Measurements from ENCODE around the gene VPS54. TPM values are rescaled to one million over a fixed set of nuclear protein-coding genes. Genes with fewer than 3 reads are reported as not detected.

The VPS54 gene
- polyA plus RNA-seq, 1 donor (not counting 4 experiments of a cell fraction or from before 2014, with no cell fraction given): 18.2 TPM

DNA sequence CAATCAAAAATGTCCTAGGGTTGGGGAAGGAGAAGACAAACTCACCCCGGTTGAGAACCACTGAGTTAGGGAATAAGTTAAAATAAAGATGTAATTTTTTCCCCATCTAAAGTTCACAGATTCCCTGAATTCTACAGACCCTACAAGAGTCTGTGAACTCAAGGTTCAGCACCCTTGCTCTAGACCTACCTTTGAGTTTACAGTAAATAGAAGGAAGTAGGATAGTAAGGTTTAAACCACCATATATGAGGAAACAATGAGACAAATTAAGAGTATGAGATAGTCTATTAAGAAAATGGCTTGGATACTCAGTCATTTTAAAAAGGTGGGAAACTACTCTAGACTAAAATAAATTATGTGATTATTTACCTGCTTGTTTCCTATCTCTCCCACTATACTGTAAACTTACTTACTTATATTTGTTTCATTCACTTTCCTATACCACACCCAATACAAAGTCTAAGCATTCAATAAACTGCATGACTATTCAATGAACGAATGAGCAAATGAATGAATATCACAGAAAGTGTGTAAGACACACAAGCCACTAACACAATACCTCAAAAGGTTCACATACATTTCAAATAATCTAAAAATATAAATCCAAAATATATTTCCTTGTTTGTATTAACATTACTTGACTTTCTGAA lies 13.4 kb downstream of the VPS54 start:
- Histone ChIP-seq H3K9ac (ENCODE audit: control insufficient read depth, extremely low read depth, insufficient read depth, low read length) (no peak overlapping the region), H3K27ac (ENCODE audit: control insufficient read depth, insufficient read depth, low read length) (no peak overlapping the region), H3K9me1 (ENCODE audit: control insufficient read depth, extremely low read depth, insufficient read depth, low read length) (no peaks in the 10 kb centered on the region), H3K4me2 (ENCODE audit: control insufficient read depth, extremely low read depth, insufficient read depth, low read depth, low read length) (no peak overlapping the region), H3K4me3 (ENCODE audit: control insufficient read depth in 2 of 3, extremely low read depth in 1 of 3, insufficient read depth in 2 of 3, low read depth in 1 of 3, low read length in 3 of 3) (no peak overlapping the region), H3K27me3 (ENCODE audit: control insufficient read depth, extremely low read depth, insufficient read depth, low read length) (no peaks in the 10 kb centered on the region), H3K4me1 (ENCODE audit: control insufficient read depth, extremely low read depth, insufficient read depth, low read length) (peaks cover 7% of the 10 kb centered on the region), H3K36me3 (ENCODE audit: control insufficient read depth in 2 of 2, extremely low read depth in 1 of 2, insufficient read depth in 2 of 2, low read length in 2 of 2) (no peaks in the 10 kb centered on the region), H4K20me1 (ENCODE audit: control insufficient read depth, extremely low read depth, insufficient read depth, low read length) (no peaks in the 10 kb centered on the region), H3K79me2 (ENCODE audit: control insufficient read depth, insufficient read depth, low read length) (peaks cover 46% of the 10 kb centered on the region), H3K9me3 (ENCODE audit: control insufficient read depth, low read depth, low read length) (no peaks in the 10 kb centered on the region), H2AFZ (ENCODE audit: control insufficient read depth, low read length) (no peak overlapping the region)
- dilution Hi-C loops (cut with MboI; ENCODE audit: extremely low pct_ligation_motif_present, low sequenced_read_pairs): no loop called here
- DNase-seq (ENCODE audit: low read depth, low spot score) (no peak), FAIRE-seq (no peak)
- TF ChIP-seq, protein P1, sequence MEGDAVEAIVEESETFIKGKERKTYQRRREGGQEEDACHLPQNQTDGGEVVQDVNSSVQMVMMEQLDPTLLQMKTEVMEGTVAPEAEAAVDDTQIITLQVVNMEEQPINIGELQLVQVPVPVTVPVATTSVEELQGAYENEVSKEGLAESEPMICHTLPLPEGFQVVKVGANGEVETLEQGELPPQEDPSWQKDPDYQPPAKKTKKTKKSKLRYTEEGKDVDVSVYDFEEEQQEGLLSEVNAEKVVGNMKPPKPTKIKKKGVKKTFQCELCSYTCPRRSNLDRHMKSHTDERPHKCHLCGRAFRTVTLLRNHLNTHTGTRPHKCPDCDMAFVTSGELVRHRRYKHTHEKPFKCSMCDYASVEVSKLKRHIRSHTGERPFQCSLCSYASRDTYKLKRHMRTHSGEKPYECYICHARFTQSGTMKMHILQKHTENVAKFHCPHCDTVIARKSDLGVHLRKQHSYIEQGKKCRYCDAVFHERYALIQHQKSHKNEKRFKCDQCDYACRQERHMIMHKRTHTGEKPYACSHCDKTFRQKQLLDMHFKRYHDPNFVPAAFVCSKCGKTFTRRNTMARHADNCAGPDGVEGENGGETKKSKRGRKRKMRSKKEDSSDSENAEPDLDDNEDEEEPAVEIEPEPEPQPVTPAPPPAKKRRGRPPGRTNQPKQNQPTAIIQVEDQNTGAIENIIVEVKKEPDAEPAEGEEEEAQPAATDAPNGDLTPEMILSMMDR (optimal IDR thresholded peaks at IDR 0.05 in 1 of 3, IDR thresholded peaks at IDR 0.05 in 1 of 3, conservative IDR thresholded peaks at IDR 0.05 in 1 of 3; ENCODE audit: extremely low read depth in 1 of 3, insufficient read depth in 2 of 3, low read length in 3 of 3): no peak
- TF ChIP-seq EZH2 (IDR thresholded peaks at IDR 0.05; ENCODE audit: low read length): no peak

DNA sequence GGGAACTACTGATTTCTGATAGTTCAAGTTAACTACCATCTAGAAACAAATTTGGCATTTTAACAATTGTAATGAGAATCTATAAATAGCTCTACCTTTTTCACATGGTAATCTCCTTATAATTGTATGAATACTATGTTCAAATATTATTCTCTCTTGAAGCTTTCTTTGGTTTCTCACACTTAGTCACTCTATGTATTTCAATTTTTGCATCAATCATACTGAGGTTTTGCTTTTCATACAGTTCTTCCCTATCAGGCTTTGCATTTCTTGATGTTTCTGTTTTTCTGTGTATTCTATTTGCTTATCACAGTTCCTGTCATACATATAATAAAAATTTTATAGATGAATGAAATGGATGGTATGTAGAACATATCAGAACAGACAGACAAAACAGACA lies 16.0 kb downstream of the VPS54 start:
- Histone ChIP-seq H4K20me1 (ENCODE audit: control insufficient read depth, extremely low read depth, insufficient read depth, low read length) (no peaks in the 10 kb centered on the region), H3K79me2 (ENCODE audit: control insufficient read depth, insufficient read depth, low read length) (peaks cover 31% of the 10 kb centered on the region)
- no peak for TF ChIP-seq EZH2 (IDR thresholded peaks at IDR 0.05; ENCODE audit: low read length)

More for the DNA sequence above, 16.0 kb downstream of the VPS54 start:
- no peak for FAIRE-seq
- H3K27me3 ChIP-seq (ENCODE audit: control insufficient read depth, extremely low read depth, insufficient read depth, low read length): no peaks in the 10 kb centered on the region
- no peaks in the 10 kb centered on the region for H3K9me3 ChIP-seq (ENCODE audit: control insufficient read depth, low read depth, low read length)
- H3K4me1 ChIP-seq (ENCODE audit: control insufficient read depth, extremely low read depth, insufficient read depth, low read length): peaks cover 7% of the 10 kb centered on the region
- dilution Hi-C loops (cut with MboI; ENCODE audit: extremely low pct_ligation_motif_present, low sequenced_read_pairs): no loop called here
- H3K9me1 ChIP-seq (ENCODE audit: control insufficient read depth, extremely low read depth, insufficient read depth, low read length): no peaks in the 10 kb centered on the region
- DNase-seq (ENCODE audit: low read depth, low spot score): no peak
- H3K4me2 ChIP-seq (ENCODE audit: control insufficient read depth, extremely low read depth, insufficient read depth, low read depth, low read length): no peak overlapping the region
- H3K36me3 ChIP-seq (ENCODE audit: control insufficient read depth in 2 of 2, extremely low read depth in 1 of 2, insufficient read depth in 2 of 2, low read length in 2 of 2): no peaks in the 10 kb centered on the region
- no peak overlapping the region for H3K27ac ChIP-seq (ENCODE audit: control insufficient read depth, insufficient read depth, low read length)
- no peak overlapping the region for H3K4me3 ChIP-seq (ENCODE audit: control insufficient read depth in 2 of 3, extremely low read depth in 1 of 3, insufficient read depth in 2 of 3, low read depth in 1 of 3, low read length in 3 of 3)
- no peak overlapping the region for H3K9ac ChIP-seq (ENCODE audit: control insufficient read depth, extremely low read depth, insufficient read depth, low read length)
- H2AFZ ChIP-seq (ENCODE audit: control insufficient read depth, low read length): no peak overlapping the region
